ENCODE measurements around the gene MT1X. TPM values are rescaled to one million over a fixed set of nuclear protein-coding genes. Genes with fewer than 3 reads are reported as not detected.

Gene MT1X
- total and polyA plus RNA-seq, 2 of the 13 experiments (the other 11 are each of a cell fraction or from before 2014, with no cell fraction given), result 19.7 to 288 TPM

DNA sequence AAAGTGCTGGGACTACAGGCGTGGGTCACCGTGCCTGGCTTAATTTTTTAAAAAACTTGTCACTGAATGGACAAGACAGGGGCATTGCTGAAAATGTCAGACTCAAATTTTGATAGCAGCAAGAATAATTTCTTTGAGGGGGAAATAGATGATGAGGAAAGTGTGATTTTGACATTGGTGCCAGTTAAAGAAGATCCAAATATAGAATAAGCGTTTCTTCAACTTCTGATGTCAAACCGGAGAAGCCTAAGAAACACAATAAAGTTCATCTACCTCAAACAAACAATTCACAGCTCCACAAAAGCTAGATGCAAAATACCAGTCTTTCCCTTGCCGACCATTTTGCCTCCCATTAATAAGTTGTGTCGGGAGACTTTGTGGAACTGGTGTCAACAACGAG lies 4.5 kb downstream of the MT1X start:
- ATAC-seq (no peak), FAIRE-seq (no peak), DNase-seq (ENCODE audit: low spot score) (no peak)
- intact Hi-C loops (cut with micrococcal nuclease; ENCODE audit: unreplicated experiment), result no loop called here
- Histone ChIP-seq H3K4me2 (ENCODE audit: low read depth, low read length) (no peak overlapping the region), H3K9ac (ENCODE audit: insufficient read depth, low read depth, low read length) (no peak overlapping the region), H3K36me3 (replicated peaks in 1 of 2; ENCODE audit: control insufficient read depth in 1 of 2, insufficient read depth in 2 of 2, low read length in 2 of 2) (no peaks in the 10 kb centered on the region), H2AFZ (ENCODE audit: low read length) (no peak overlapping the region), H3K79me2 (ENCODE audit: insufficient read depth, low read length) (no peaks in the 10 kb centered on the region), H3K27me3 (ENCODE audit: control insufficient read depth in 1 of 2, insufficient read depth in 2 of 2, low read length in 2 of 2) (no peaks in the 10 kb centered on the region; a peak in 1 of 5 replicates), H3K4me3 (replicated peaks in 1 of 3; ENCODE audit: insufficient read depth in 1 of 3, low read depth in 2 of 3, low read length in 3 of 3) (no peak overlapping the region), H4K20me1 (ENCODE audit: insufficient read depth, low read length) (no peaks in the 10 kb centered on the region), H3K4me1 (ENCODE audit: insufficient read depth, low read length) (peaks cover 39% of the 10 kb centered on the region), H3K9me3 (ENCODE audit: low read length) (peaks cover 10% of the 10 kb centered on the region), H3K27ac (ENCODE audit: extremely low read length, insufficient read depth, low read length) (no peak overlapping the region)
- 75% methylated on average over 7 of the region's 7 CpGs for WGBS (ENCODE audit: low lambda C conversion rate)
- ChIA-PET POLR2A (no interaction called here), CTCF (ENCODE audit: low intra/inter-chr PET ratio, low total read pairs) (no interaction called here)
- BruUV-seq (replicated peaks), result no TSS peak
- TF ChIP-seq, protein P1, sequence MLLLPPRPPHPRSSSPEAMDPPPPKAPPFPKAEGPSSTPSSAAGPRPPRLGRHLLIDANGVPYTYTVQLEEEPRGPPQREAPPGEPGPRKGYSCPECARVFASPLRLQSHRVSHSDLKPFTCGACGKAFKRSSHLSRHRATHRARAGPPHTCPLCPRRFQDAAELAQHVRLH (CRISPR knock-in tag; IDR thresholded peaks at IDR 0.05; ENCODE audit: borderline replicate concordance, low read depth), result no peak
- TF ChIP-seq MAFK (conservative IDR thresholded peaks at IDR 0.05 in 1 of 2, IDR thresholded peaks at IDR 0.05 in 1 of 2; ENCODE audit: low read length in 2 of 2), result no peak
- no peak for TF ChIP-seq MTA3 (CRISPR knock-in tag; IDR thresholded peaks at IDR 0.05)
- TF ChIP-seq, protein P2, sequence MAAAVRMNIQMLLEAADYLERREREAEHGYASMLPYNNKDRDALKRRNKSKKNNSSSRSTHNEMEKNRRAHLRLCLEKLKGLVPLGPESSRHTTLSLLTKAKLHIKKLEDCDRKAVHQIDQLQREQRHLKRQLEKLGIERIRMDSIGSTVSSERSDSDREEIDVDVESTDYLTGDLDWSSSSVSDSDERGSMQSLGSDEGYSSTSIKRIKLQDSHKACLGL (CRISPR knock-in tag; IDR thresholded peaks at IDR 0.05), result no peak
- no peak for TF ChIP-seq NR3C1 (CRISPR knock-in tag; IDR thresholded peaks at IDR 0.05)
- TF ChIP-seq RFX1 (IDR thresholded peaks at IDR 0.05), result no peak
- TF ChIP-seq CENPX (CRISPR knock-in tag; IDR thresholded peaks at IDR 0.05), result no peak
- no peak for TF ChIP-seq ZMYM3 (CRISPR knock-in tag; IDR thresholded peaks at IDR 0.05)
- TF ChIP-seq MED8 (CRISPR knock-in tag; IDR thresholded peaks at IDR 0.05; ENCODE audit: insufficient replicate concordance), result no peak
- TF ChIP-seq ZNF251 (CRISPR knock-in tag; IDR thresholded peaks at IDR 0.05), result no peak
- TF ChIP-seq JUNB (CRISPR knock-in tag; IDR thresholded peaks at IDR 0.05; ENCODE audit: borderline replicate concordance), result no peak
- TF ChIP-seq ZZZ3 (CRISPR knock-in tag; IDR thresholded peaks at IDR 0.05; ENCODE audit: borderline replicate concordance), result no peak
- no peak for TF ChIP-seq IKZF4 (CRISPR knock-in tag; IDR thresholded peaks at IDR 0.05; ENCODE audit: borderline replicate concordance, low read depth, not compliant biosample characterization)
- no peak for TF ChIP-seq NONO (IDR thresholded peaks at IDR 0.05)
- no peak for TF ChIP-seq NONO (CRISPR knock-in tag; conservative IDR thresholded peaks at IDR 0.05)
- TF ChIP-seq KDM4B (CRISPR knock-in tag; IDR thresholded peaks at IDR 0.05), result no peak
- TF ChIP-seq AGO1 (IDR thresholded peaks at IDR 0.05; ENCODE audit: low read depth, low read length, poor library complexity, severe bottlenecking), result no peak
- in situ Hi-C loops (cut with HindIII; ENCODE audit: extremely low pct_ligation_motif_present, low pct_unique_long_range_greater_than_20kb), result no loop called here

All from HepG2 (cell line).